ENCODE measurements around the gene FUNDC2. TPM values are rescaled to one million over a fixed set of nuclear protein-coding genes. Genes with fewer than 3 reads are reported as not detected.
A peak's percentile ranks its signal among the peaks of the same experiment; 100 is the strongest.

FUNDC2 gene
- total RNA-seq, 1 donor from 2014 or later, result 79.7 TPM

DNA sequence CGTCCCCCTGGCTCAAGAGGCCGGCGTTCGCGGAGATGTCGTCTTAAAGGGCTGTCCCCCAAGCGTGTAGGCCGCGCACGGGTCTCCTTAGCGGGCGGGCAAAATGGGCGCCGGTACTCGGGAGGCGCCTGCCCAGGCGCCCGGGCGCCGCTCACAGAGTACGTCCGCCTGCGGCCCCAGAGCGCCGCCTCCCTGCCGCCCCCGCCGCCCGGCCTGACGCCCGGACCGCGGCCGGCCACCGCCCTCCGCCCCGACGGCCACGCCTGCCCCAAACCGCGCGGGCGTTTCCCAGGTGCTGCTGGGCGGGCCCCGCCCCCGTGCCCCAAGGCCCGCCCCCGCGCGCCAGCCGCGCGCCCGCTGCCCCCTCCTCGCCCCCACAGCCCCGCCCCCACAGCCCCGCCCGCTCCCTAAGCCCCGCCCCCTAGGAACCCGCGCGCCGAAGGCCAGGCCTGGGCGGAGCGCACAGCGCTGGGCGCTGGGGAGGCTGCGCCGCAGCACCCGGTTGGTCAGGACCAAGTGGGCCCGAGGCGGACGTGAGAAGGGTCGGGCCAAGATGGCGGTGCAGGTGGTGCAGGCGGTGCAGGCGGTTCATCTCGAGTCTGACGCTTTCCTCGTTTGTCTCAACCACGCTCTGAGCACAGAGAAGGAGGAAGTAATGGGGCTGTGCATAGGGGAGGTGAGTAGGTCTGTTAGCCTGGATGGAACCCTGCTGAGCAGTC, 44.5 kb downstream of the FUNDC2 start, which contains the start of the genes BRCC3, CMC4 and MTCP1:
Gene BRCC3, plus strand, starts transcription at position 534 of the 719 bp plus-strand sequence. Its CDS starts 20 bp downstream, at position 554.
Gene CMC4, minus strand, starts transcription at position 162 of the 719 bp plus-strand sequence. CDS start 7,113 bp downstream, outside the sequence.
Gene MTCP1, minus strand, starts transcription at position 162 of the 719 bp plus-strand sequence. CDS start 5,126 bp downstream, outside the sequence.
- H3K4me1 ChIP-seq, result peaks cover 19% of the 10 kb centered on the region
- H3K27ac ChIP-seq, result peak within 1 kb of the TSS; percentile 84
- DNase-seq, result peak; percentile 87
- intact Hi-C loops (cut with DNase I), result no loop called here
- peak; percentile 96 to 98 for ATAC-seq
- H3K27me3 ChIP-seq (ENCODE audit: low read depth), result no peaks in the 10 kb centered on the region
- H3K4me3 ChIP-seq, result peak within 1 kb of the TSS; percentile 66
- H3K36me3 ChIP-seq, result peaks cover 8% of the 10 kb centered on the region
- TF ChIP-seq, protein P1, sequence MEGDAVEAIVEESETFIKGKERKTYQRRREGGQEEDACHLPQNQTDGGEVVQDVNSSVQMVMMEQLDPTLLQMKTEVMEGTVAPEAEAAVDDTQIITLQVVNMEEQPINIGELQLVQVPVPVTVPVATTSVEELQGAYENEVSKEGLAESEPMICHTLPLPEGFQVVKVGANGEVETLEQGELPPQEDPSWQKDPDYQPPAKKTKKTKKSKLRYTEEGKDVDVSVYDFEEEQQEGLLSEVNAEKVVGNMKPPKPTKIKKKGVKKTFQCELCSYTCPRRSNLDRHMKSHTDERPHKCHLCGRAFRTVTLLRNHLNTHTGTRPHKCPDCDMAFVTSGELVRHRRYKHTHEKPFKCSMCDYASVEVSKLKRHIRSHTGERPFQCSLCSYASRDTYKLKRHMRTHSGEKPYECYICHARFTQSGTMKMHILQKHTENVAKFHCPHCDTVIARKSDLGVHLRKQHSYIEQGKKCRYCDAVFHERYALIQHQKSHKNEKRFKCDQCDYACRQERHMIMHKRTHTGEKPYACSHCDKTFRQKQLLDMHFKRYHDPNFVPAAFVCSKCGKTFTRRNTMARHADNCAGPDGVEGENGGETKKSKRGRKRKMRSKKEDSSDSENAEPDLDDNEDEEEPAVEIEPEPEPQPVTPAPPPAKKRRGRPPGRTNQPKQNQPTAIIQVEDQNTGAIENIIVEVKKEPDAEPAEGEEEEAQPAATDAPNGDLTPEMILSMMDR (IDR thresholded peaks at IDR 0.05), result no peak
- H3K9me3 ChIP-seq, result no peaks in the 10 kb centered on the region

DNA sequence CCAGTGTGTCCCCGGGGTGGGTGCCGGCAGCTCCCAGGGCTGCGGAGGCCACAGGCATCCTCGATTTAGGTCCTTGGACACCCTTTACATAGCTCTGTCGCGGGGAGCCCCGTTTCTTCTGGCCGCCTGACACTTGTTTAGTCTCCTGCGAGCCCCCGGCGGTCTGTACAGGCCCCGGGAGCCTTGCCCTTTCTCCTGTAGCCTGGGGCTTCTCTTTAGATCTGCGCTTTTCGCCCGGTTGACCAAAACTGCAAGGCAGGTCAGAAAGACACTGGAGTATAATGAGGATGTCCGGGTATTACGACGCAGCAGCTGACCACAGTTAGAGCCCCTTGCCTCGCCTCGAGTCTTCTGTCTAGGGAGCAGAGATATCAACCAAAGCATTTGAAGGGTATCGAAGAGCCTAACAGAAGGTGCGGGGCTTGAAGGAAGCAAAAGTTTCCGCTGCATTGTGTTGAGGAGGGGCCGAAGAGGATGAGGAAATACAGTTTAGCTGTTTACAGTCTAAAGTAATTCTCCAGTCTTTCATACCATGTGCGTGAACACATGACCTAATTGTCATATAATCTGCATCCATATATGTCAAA, 45.1 kb downstream of the FUNDC2 start:
- intact Hi-C loops (cut with DNase I), result no loop called here
- Histone ChIP-seq H3K27ac (peak overlapping the region; percentile 84), H3K27me3 (ENCODE audit: low read depth) (no peaks in the 10 kb centered on the region), H3K36me3 (peaks cover 13% of the 10 kb centered on the region), H3K4me3 (peak overlapping the region; percentile 66), H3K4me1 (peaks cover 19% of the 10 kb centered on the region), H3K9me3 (no peaks in the 10 kb centered on the region)
- TF ChIP-seq, protein P1 (IDR thresholded peaks at IDR 0.05), result no peak
- ATAC-seq (peak in 1 of 2 donors; percentile 14), DNase-seq (no peak)

DNA sequence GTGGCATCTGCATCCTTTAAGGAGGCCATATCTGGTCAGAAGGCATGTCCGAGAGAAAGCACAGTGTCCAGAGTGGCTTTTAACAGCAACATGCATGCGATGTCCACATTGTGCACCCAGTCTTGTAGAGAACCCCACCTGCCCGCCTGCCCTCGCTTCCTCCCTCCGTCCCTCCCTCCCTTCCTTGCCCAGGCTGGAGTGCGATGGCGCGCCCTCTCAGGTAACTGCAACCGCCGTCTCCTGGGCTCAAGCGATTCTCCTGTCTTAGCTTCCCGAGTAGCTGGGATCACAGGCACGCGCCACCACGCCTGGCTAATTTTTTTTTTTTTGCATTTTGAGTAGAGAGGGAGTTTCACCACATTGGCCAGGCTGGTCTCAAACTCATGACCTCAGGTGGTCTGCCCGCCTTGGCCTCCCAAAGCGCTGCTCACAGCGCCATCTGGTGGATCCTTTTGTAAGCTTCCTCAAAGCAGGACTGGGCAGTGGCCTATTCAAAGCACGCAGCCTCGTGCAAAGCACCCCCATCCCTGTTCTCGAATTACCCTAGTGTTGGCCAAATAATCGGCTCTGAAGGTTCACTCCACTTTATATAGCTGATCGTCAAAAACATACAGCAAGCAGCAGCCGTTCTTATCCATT, 59.7 kb downstream of the FUNDC2 start:
- no peaks in the 10 kb centered on the region for H3K4me1 ChIP-seq
- no peak overlapping the region for H3K27ac ChIP-seq
- ATAC-seq, result no peak
- H3K4me3 ChIP-seq, result no peak overlapping the region
- no peaks in the 10 kb centered on the region for H3K27me3 ChIP-seq (ENCODE audit: low read depth)
- H3K36me3 ChIP-seq, result peaks cover 15% of the 10 kb centered on the region
- TF ChIP-seq, protein P1 (IDR thresholded peaks at IDR 0.05), result peak; percentile 42
- H3K9me3 ChIP-seq, result no peaks in the 10 kb centered on the region
- intact Hi-C loops (cut with DNase I), result no loop called here
- DNase-seq, result no peak

DNA sequence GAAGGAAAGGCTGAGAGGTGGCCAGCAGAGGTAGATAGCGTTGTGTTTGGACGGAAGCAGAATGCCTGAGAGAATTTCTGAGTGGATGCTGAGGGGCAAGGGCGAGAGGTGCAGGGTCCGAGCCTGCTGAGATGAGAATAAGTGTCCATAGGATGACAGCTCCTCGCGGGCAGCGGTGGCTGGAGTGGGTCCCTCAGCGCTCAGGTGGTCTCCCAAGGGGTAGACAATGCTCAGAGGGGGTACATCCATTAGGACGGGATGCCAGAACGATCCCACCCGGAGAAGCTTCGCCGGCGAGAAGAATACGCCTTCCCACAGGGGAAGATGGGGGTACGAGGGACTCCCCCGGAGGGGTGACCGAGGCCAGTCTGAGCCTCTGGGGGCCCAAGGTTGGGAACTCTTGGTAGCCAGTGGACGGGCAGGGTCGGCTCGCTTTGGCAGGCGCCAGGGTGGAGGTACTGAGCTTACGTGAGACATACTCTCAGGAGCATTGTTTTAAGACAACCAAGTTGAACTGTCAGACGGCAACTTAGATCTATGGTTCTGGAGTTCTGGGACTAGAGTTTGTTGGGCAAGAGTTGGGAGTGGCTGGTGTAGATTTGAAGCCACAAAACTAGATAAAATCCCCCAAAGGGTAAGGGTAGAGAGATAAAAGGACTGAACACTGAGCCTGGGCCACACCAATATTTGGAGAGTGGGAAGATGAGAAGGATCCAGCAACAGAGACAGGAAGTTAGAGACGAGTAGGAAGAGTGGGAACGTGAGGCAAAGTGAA, 60.5 kb downstream of the FUNDC2 start:
- no peak for DNase-seq
- no peaks in the 10 kb centered on the region for H3K9me3 ChIP-seq
- no peak overlapping the region for H3K27ac ChIP-seq
- intact Hi-C loops (cut with DNase I), result no loop called here
- no peak for ATAC-seq
- TF ChIP-seq, protein P1 (IDR thresholded peaks at IDR 0.05), result no peak
- H3K4me1 ChIP-seq, result no peaks in the 10 kb centered on the region
- no peaks in the 10 kb centered on the region for H3K27me3 ChIP-seq (ENCODE audit: low read depth)
- H3K36me3 ChIP-seq, result peaks cover 21% of the 10 kb centered on the region
- H3K4me3 ChIP-seq, result no peak overlapping the region
